Dedifferentiated amniotic fluid mesenchymal stem cell (primary cell): ENCODE measurements around the gene EGFL8.

Source experiments
- DNase-seq: peaks from one replicate; pipeline ENCODE4 v3.0.0-alpha.2; 2016; ENCODE audit errors: extremely low spot score

EGFL8 gene

DNA sequence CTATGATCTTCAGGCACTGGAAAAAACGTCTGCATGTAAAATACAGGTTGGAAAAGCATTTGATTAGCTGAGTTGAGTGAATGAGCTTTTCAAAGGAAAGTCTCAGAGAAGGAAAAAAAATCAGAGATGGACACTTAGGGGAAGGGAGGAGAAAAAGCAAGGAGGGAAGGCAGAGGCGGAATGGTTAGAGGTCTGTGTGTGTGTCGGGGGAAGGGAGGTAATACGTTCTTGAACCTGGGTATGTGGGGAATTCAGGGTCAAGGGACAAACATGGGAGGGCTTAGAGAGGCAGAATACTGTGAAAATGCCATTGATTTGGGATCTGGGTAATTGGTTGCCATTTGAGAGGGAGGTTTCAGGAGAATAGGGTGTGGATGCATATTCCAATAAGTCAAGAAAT is 17.7 kb upstream of the EGFL8 start:
- DNase-seq, result no peak

- no peak for DNase-seq
Measured at GRCh38 chr6:32147401-32148132, 16.8 kb upstream of the EGFL8 start.

DNA sequence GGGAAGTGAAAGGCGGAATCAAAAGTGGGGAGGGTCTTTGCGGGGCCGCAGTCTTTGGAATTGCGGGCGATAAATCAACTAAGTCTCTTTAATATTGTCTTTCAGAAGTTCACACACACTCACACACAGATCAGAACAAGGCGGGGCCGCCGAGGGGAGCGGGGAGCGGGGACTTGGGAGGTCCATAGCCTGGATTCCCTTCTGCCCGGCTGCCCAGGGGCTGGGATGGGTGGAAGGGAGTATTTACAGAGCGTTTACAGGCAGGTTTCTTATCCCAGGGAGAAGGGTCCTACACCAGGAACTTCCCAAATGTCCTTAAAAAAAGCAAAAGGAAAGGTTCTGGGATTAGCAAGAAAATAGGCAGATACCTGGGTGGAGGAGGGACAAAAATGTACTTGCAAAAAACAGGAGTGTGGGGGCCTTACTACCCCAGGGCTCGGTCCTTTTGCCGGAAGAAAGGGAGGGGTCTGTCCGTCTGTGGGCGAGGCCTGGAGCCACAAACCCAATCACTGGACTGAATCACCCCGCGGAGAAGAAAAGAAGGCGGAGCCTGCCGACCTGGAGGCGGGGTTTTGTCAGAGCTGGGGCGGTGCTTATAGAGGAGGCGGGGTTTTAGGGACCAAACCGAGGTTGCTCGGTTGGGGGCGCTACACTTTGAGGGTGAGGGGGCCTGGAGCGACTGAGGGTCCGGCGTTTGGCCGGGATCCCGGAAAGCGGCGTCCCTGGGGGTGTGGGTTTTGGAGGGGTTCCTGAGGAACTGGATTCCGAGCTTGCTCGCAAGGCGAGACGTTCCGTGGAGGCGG is 15.9 kb upstream of the EGFL8 start:
- no peak for DNase-seq

- DNase-seq, result no peak
Measured at GRCh38 chr6:32149092-32149755, 15.2 kb upstream of the EGFL8 start.

GRCh38 chr6:32149932-32150870 is 14.2 kb upstream of the EGFL8 start:
- DNase-seq, result no peak

DNA sequence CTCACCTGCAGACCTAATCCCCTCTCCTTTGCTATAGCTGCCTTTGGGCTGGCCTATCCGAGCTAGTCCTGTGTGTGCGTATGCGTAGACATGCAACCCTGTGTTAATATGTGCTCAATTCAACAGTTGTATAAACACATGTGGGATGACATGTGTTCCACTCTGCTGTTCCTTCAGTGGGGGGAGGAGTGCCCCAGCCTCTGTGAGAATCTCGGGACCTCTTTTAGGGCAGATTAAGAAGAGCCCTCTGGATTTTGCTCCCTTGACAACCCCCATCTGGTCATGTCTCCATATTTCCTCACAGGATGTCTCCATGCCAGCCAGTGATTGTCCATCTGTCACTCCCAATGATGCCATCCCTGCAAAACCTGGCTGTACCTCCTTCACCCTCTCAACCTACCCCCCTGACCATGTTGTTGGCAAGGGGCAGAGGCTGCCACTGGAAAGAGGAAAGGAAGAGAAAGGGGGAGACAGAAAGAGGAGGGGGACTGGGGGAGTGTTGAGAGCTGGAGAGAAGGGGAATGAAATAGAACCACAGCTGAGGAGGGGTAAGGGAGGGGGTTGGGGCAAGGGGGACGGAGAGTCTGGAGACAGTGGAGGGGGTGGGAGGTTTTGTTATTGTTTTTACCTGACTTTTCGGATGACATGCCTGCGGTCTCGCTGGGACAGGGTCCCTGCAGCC is 13.1 kb upstream of the EGFL8 start:
- DNase-seq, result no peak

DNA sequence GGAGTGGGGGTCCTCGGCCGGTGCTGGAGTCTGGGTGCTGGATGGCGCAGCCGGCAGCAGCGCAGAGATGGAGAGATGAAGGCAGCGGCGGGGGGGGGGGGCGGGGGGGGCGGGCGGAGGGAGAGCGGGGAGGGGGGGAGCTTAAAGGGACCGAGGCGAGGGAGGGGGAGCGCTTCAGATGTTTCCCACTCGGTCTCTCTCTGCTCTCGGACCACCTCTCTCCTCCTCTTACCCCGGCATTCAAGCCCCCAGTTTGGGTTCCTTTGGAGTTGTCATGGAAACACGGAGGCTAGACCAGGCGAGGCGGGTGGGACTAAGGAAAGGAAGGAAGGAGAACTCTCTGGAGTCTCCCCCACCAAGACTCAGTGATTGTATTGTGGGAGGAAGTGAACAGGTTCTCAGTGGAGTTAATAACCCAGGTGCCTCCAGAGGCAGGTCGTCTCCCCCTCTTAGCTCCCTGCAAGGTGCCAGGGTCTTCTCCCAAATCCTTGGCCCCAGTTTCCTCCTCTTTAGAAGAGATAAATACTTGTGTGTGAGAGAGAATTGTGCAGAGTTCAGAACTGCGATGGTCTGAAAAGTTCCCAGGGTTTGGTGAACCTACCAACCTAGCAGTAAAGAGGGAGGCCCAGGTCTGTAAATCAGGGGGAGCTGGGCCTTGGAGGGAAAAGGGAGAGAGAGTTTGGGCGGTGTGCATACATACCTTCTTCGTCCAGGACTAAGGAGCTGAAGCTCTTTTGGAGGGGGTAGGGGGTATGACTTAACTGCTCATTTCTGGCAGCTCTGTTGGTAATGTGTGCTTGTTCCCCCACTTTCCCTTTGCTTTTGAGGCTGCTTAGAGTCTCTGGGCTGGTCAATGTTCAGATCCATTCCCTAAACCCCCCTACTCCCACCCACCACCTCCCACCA is 12.3 kb upstream of the EGFL8 start, which contains the start of gene PRRT1:
Gene PRRT1 (minus strand): TSS at position 77 of the 906 bp plus-strand sequence. CDS start 112 bp downstream, outside the sequence.
- DNase-seq, result no peak

DNA sequence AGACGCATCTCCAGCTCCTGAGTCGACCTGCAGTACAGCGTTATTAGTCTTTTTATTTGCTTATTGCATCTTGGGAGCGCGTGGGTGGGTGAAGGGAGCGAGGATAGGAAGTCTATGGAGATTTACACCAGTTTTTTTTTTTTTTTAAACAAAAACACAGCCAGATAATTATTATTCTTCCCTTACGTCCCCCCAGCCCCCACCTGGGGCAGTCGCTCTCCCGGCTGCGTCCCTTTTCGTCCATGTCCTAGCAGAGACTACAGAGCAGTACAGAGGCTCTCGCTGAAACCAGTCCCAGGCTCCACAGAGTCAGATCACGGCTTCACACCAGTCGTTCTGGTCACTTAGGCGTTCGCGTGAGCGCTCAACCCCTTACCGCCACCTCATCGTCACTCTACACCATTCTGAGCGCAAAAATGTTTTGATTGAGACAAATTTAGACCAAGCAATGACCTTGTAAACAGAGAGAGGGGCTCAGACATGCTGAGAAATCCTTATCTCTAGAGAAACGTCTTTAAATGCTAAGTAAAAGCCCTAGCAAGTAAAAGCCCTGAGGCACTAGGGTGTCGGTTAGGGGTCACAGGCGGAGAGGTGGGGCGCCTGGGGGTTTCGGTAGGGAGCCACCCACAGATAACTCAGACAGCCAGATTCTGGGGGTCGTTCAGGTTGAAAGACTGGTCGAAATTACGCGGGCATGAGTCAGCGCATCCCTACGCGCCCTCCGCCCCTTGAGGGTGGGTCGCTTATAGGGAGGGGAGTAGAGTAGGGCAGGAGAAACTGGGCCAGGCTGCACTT is 11.4 kb upstream of the EGFL8 start:
- DNase-seq, result peak; percentile 49

- peak; percentile 81 for DNase-seq
Measured at GRCh38 chr6:32153564-32154513, 10.6 kb upstream of the EGFL8 start, which contains the start of gene PPT2. Gene PPT2, plus strand, starts transcription at chr6:32154141. Its CDS starts 454 bp downstream, at chr6:32154595.

DNA sequence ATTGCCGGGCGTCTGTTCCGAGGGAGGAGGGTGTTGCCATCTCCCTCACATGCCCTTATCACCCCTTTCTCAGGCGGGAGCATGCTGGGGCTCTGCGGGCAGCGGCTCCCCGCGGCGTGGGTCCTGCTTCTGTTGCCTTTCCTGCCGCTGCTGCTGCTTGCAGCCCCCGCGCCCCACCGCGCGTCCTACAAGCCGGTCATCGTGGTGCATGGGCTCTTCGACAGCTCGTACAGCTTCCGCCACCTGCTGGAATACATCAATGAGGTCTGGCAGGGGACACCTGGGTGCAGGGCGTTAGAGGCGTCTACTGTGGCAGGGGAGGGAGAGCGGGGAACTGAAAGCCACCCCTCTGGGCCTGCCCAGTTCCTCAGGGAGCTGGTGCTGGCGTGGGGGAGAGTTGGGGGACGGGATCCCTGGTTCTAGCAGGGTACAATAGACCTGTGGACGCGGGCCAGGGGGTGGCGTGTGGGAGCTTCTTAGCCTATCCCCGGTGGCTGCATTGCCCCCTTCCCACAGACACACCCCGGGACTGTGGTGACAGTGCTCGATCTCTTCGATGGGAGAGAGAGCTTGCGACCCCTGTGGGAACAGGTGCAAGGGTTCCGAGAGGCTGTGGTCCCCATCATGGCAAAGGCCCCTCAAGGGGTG is 9.8 kb upstream of the EGFL8 start:
- peak; percentile 58 for DNase-seq

- no peak for DNase-seq
Measured at GRCh38 chr6:32156891-32157290, 7.5 kb upstream of the EGFL8 start.

DNA sequence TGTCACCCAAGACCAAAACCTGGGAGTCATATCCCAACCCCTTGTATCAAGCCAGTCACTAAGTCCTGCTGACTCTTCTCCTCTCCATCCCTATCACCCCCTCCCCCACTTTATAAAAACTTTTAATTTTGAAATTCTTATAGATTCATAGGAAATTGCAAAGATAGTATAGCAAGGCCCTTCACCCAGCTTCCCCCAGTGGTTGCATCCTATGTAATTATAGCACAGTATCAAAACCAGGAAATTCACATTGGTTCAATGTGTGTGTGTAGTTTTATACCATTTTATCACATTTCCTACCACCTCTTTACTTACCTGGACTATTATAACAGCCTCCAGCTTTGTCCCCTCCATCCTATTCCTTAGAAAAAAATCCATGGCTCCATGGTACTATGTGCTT is 6.3 kb upstream of the EGFL8 start:
- no peak for DNase-seq

DNA sequence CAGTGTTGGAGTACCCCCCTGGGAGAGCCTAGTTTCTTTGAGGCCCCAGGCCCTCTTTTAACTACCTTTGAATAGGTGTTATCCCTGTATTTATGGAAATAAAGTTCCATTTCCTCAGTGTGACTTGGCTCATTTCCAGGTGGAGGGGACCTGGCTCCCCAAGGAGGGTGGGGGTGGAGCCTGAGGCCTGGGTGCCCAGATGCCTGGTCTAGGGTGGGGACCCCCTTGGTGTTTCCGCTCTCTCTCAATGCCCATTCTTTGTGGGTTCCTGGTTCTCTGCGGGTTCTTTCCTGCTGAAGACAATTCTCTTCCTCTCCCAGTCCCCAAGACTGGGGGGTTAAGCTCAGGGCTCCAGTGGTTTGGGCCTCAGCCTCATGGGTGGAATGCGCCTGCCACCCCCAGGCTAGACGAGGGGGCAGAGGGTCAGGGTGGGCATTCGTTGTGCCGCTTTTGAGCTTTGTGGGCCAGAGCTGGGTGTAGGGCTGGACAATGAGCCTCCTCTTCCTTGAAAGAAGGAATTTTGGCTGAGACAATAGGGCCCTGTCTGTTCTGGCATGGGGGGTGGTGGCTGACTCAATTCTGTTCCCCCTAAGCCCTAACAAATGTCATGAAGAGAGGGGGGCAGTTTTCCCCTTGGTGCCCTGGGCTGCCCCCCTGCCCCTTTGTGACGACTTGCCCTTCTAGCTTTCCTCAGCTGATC is 686 bp upstream of the EGFL8 start:
- DNase-seq, result no peak

- no peak for DNase-seq
Measured at GRCh38 chr6:32166411-32167061, 2.1 kb downstream of the EGFL8 start.

GRCh38 chr6:32167154-32167760 is 2.9 kb downstream of the EGFL8 start:
- DNase-seq, result no peak
